GM23338 (cell line): Measurements from ENCODE around the gene BCO1.

Experiments
- CTCF ChIP-seq, 2 experiments: fragments of 200-600 bp in 1 of 2; sonication (generic) in 1 of 2; conservative IDR thresholded peaks; 2 replicates each; pipeline versions ENCODE4 v1.5.1 to v1.6.1; 2016 to 2017; ENCODE audit warnings: antibody characterized with exemption in 2 of 2, low read depth in 2 of 2, mild to moderate bottlenecking in 2 of 2, moderate library complexity in 1 of 2
- EZH2 ChIP-seq: fragments of 200-600 bp; sonication (generic); IDR thresholded peaks from one replicate; pipeline ENCODE4 v1.8.0; 2017; ENCODE audit warnings: antibody characterized with exemption, mild to moderate bottlenecking, low read depth; ENCODE audit not compliant: unreplicated experiment
- EZH2phosphoT487 ChIP-seq: fragments of 200-600 bp; sonication (generic); IDR thresholded peaks from one replicate; pipeline ENCODE4 v1.8.1; 2018; ENCODE audit warnings: antibody characterized with exemption; ENCODE audit not compliant: unreplicated experiment
- JUNB ChIP-seq: IDR thresholded peaks from one replicate; pipeline ENCODE4 v1.6.1; 2016; ENCODE audit warnings: antibody characterized with exemption; ENCODE audit not compliant: unreplicated experiment
- NANOG ChIP-seq: IDR thresholded peaks from 2 replicates; pipeline ENCODE4 v1.6.1; 2016; ENCODE audit warnings: antibody characterized with exemption, borderline replicate concordance
- POLR2AphosphoS5 ChIP-seq: IDR thresholded peaks from 2 replicates; pipeline ENCODE4 v1.6.1; 2016; ENCODE audit warnings: antibody characterized with exemption, low read depth
- REST ChIP-seq: IDR thresholded peaks from one replicate; pipeline ENCODE4 v1.6.1; 2018; ENCODE audit warnings: antibody characterized with exemption; ENCODE audit not compliant: unreplicated experiment
- ZNF114 ChIP-seq: fragments of 250-450 bp; sonication (Bioruptor Pico); IDR thresholded peaks from 2 replicates; pipeline ENCODE4 v1.5.0; 2020; ENCODE audit warnings: mild to moderate bottlenecking, moderate library complexity

GRCh38 chr16:81268509-81268908 lies 30.0 kb downstream of the BCO1 start:
- TF ChIP-seq EZH2 (no peak), CTCF (conservative IDR thresholded peaks at IDR 0.05; ENCODE audit: low read depth in 2 of 2) (no peak), EZH2phosphoT487 (no peak), POLR2AphosphoS5 (no peak), NANOG (no peak), REST (no peak), ZNF114 (CRISPR knock-in tag) (no peak), JUNB (no peak)
